Neural cell (in vitro differentiated cells): ENCODE measurements around the gene ZNF805. TPM values are rescaled to one million over a fixed set of nuclear protein-coding genes. Genes with fewer than 3 reads are reported as not detected.

ENCODE experiments used
- H2AFZ ChIP-seq: fragments of 200-600, 300-800 bp; sonication (generic), shearing (Covaris generic); 2 replicates; pipeline ENCODE4 v1.6.0; 2014; ENCODE audit warnings: low read depth, mild to moderate bottlenecking, antibody characterized with exemption, low read length, moderate library complexity
- H3F3A ChIP-seq: fragments of 200-600 bp; shearing (Covaris generic); 2 replicates; pipeline ENCODE4 v1.6.1; 2016; ENCODE audit warnings: mild to moderate bottlenecking, moderate library complexity, mixed read lengths, antibody characterized with exemption, low read length; ENCODE audit not compliant: insufficient read depth, poor library complexity, severe bottlenecking
- H3K27ac ChIP-seq: fragments of 200-600, 300-800 bp; sonication (generic), shearing (Covaris generic); 2 replicates; pipeline ENCODE4 v1.5.1; 2014; ENCODE audit warnings: mild to moderate bottlenecking, low read length, moderate library complexity
- H3K27me3 ChIP-seq: fragments of 300-800, 200-600 bp; sonication (generic), shearing (Covaris generic); 2 replicates; pipeline ENCODE4 v1.6.0; 2014; ENCODE audit warnings: mild to moderate bottlenecking, low read depth, low read length, moderate library complexity; ENCODE audit not compliant: insufficient read depth
- H3K36me3 ChIP-seq: fragments of 300-800, 200-600 bp; sonication (generic), shearing (Covaris generic); 2 replicates; pipeline ENCODE4 v1.5.1; 2014; ENCODE audit warnings: mild to moderate bottlenecking, antibody characterized with exemption, low read length, moderate library complexity; ENCODE audit not compliant: insufficient read depth
- H3K4me2 ChIP-seq: fragments of 300-800, 200-600 bp; sonication (generic), shearing (Covaris generic); 2 replicates; pipeline ENCODE4 v1.6.0; 2014; ENCODE audit warnings: mild to moderate bottlenecking, low read length
- H3K4me3 ChIP-seq: fragments of 300-800, 200-600 bp; sonication (generic), shearing (Covaris generic); 2 replicates; pipeline ENCODE4 v1.5.1; 2014; ENCODE audit warnings: mild to moderate bottlenecking, low read length, moderate library complexity
- H3K79me2 ChIP-seq: fragments of 200-600 bp; shearing (Covaris generic); replicated peaks from 2 replicates; pipeline ENCODE4 v1.6.0; 2014; ENCODE audit warnings: mild to moderate bottlenecking, low read length, moderate library complexity; ENCODE audit not compliant: insufficient read depth
- H3K9ac ChIP-seq: fragments of 300-800, 200-600 bp; sonication (generic), shearing (Covaris generic); 2 replicates; pipeline ENCODE4 v1.6.1; 2016; ENCODE audit warnings: mild to moderate bottlenecking, low read length, mixed read lengths
- H3K9me2 ChIP-seq: fragments of 200-600 bp; shearing (Covaris generic); 2 replicates; pipeline ENCODE4 v1.6.1; 2016; ENCODE audit warnings: mild to moderate bottlenecking, low read length, mixed read lengths; ENCODE audit not compliant: insufficient read depth
- H3K9me3 ChIP-seq: fragments of 200-600, 300-800 bp; sonication (generic), shearing (Covaris generic); 2 replicates; pipeline ENCODE4 v1.6.1; 2016; ENCODE audit warnings: mild to moderate bottlenecking, mixed run types, low read length, moderate library complexity, mixed read lengths
- H4K20me1 ChIP-seq: fragments of 200-600 bp; shearing (Covaris generic); 2 replicates; pipeline ENCODE4 v1.6.1; 2016; ENCODE audit warnings: mild to moderate bottlenecking, mixed run types; ENCODE audit not compliant: insufficient read depth
- EP300 ChIP-seq: fragments of 450-650 bp; conservative IDR thresholded peaks from 2 replicates; pipeline ENCODE4 v1.6.1; 2014; ENCODE audit warnings: antibody characterized with exemption, mild to moderate bottlenecking, moderate library complexity; ENCODE audit not compliant: poor library complexity, severe bottlenecking
- EZH2 ChIP-seq: fragments of 200-600, 300-800 bp; shearing (Covaris generic), sonication (generic); IDR thresholded peaks from 2 replicates; pipeline ENCODE4 v1.6.1; 2014; ENCODE audit warnings: antibody characterized with exemption, low read length, borderline replicate concordance, mild to moderate bottlenecking; ENCODE audit not compliant: insufficient read depth, poor library complexity, severe bottlenecking
- MXI1 ChIP-seq: fragments of 450-650 bp; conservative IDR thresholded peaks from 2 replicates; pipeline ENCODE4 v1.6.1; 2014; ENCODE audit warnings: antibody characterized with exemption, mild to moderate bottlenecking; ENCODE audit not compliant: poor library complexity, severe bottlenecking
- POLR2AphosphoS5 ChIP-seq: IDR thresholded peaks from 2 replicates; pipeline ENCODE4 v1.6.1; 2012
- RAD21 ChIP-seq: fragments of 450-650 bp; conservative IDR thresholded peaks from 2 replicates; pipeline ENCODE4 v1.6.1; 2014; ENCODE audit warnings: antibody characterized with exemption, mild to moderate bottlenecking, moderate library complexity
- REST ChIP-seq: IDR thresholded peaks from 2 replicates; pipeline ENCODE4 v1.6.1; 2012; ENCODE audit warnings: borderline replicate concordance
- TAF1 ChIP-seq: IDR thresholded peaks from 2 replicates; pipeline ENCODE4 v1.6.1; 2012; ENCODE audit warnings: low read depth
- polyA plus RNA-seq: library from polyadenylated mRNA; depleted of rRNA; stranded (reverse); fragments of >200 nt; gene quantifications from 2 replicates; pipeline ENCODE4 v1.2.3, GENCODE V29; 2014

ZNF805 gene
- polyA plus RNA-seq, 1 donor from 2014 or later = 4.9 TPM

- Histone ChIP-seq H3K27ac (no peak overlapping the region), H3K9ac (no peak overlapping the region), H3K4me2 (no peak overlapping the region), H3K36me3 (peaks cover 8% of the 10 kb centered on the region), H3K4me3 (no peak overlapping the region), H3K27me3 (no peaks in the 10 kb centered on the region), H3K79me2 (peaks cover 22% of the 10 kb centered on the region), H3F3A (no peaks in the 10 kb centered on the region), H3K9me2 (no peaks in the 10 kb centered on the region), H3K9me3 (no peaks in the 10 kb centered on the region), H2AFZ (no peak overlapping the region), H4K20me1 (no peaks in the 10 kb centered on the region)
- TF ChIP-seq MXI1 = no peak
- TF ChIP-seq EP300 = no peak
- no peak for TF ChIP-seq EZH2
- TF ChIP-seq RAD21 = no peak
Measured at GRCh38 chr19:57212109-57212508, 28.3 kb upstream of the ZNF805 start.

GRCh38 chr19:57227502-57227901 lies 12.9 kb upstream of the ZNF805 start:
- Histone ChIP-seq H3K9me3 (no peaks in the 10 kb centered on the region), H3K4me3 (no peak overlapping the region), H3K4me2 (no peak overlapping the region), H4K20me1 (no peaks in the 10 kb centered on the region), H3F3A (no peaks in the 10 kb centered on the region), H3K9ac (no peak overlapping the region), H2AFZ (no peak overlapping the region), H3K36me3 (no peaks in the 10 kb centered on the region), H3K79me2 (no peaks in the 10 kb centered on the region), H3K27ac (no peak overlapping the region), H3K9me2 (no peaks in the 10 kb centered on the region), H3K27me3 (no peaks in the 10 kb centered on the region)
- no peak for TF ChIP-seq MXI1
- TF ChIP-seq REST = no peak
- no peak for TF ChIP-seq EZH2
- no peak for TF ChIP-seq POLR2AphosphoS5

GRCh38 chr19:57231686-57232085 lies 8.7 kb upstream of the ZNF805 start:
- Histone ChIP-seq H3K4me3 (no peak overlapping the region), H4K20me1 (no peaks in the 10 kb centered on the region), H3K9ac (no peak overlapping the region), H2AFZ (no peak overlapping the region), H3K27ac (no peak overlapping the region), H3K9me3 (no peaks in the 10 kb centered on the region), H3K79me2 (no peaks in the 10 kb centered on the region), H3K27me3 (no peaks in the 10 kb centered on the region), H3F3A (no peaks in the 10 kb centered on the region), H3K36me3 (no peaks in the 10 kb centered on the region), H3K4me2 (no peak overlapping the region), H3K9me2 (no peaks in the 10 kb centered on the region)
- TF ChIP-seq EZH2 (no peak), TAF1 (no peak), EP300 (no peak)
